ENCODE results near the gene IKZF1.

Gene IKZF1

GRCh38 chr7:50357426-50357825 is 52.9 kb downstream of the IKZF1 start:
- FAIRE-seq (no peak), DNase-seq (ENCODE audit: insufficient read length, low spot score) (no peak)
- no peak for TF ChIP-seq CTCF (IDR thresholded peaks at IDR 0.05; ENCODE audit: insufficient read depth, missing control alignments)

- DNase-seq (ENCODE audit: insufficient read length, low spot score) (no peak), FAIRE-seq (no peak)
- TF ChIP-seq CTCF (IDR thresholded peaks at IDR 0.05; ENCODE audit: insufficient read depth, missing control alignments), result no peak
These were observed 53.7 kb downstream of the IKZF1 start for GRCh38 chr7:50358041-50358705.

- FAIRE-seq (no peak), DNase-seq (ENCODE audit: insufficient read length, low spot score) (no peak)
- no peak for TF ChIP-seq CTCF (IDR thresholded peaks at IDR 0.05; ENCODE audit: insufficient read depth, missing control alignments)
These were observed 54.3 kb downstream of the IKZF1 start for GRCh38 chr7:50358779-50359178.

- no peak for FAIRE-seq
- no peak for TF ChIP-seq CTCF (IDR thresholded peaks at IDR 0.05; ENCODE audit: insufficient read depth, missing control alignments)
- no peak for DNase-seq (ENCODE audit: insufficient read length, low spot score)
These were observed 54.9 kb downstream of the IKZF1 start for GRCh38 chr7:50359258-50359994.

GRCh38 chr7:50359995-50360925 is 55.7 kb downstream of the IKZF1 start:
- no peak for FAIRE-seq

GRCh38 chr7:50362142-50362541 is 57.6 kb downstream of the IKZF1 start:
- DNase-seq (ENCODE audit: insufficient read length, low spot score) (no peak), FAIRE-seq (no peak)
- no peak for TF ChIP-seq CTCF (IDR thresholded peaks at IDR 0.05; ENCODE audit: insufficient read depth, missing control alignments)

More at GRCh38 chr7:50359995-50360925, 55.7 kb downstream of the IKZF1 start:
- no peak for DNase-seq (ENCODE audit: insufficient read length, low spot score)
- TF ChIP-seq CTCF (IDR thresholded peaks at IDR 0.05; ENCODE audit: insufficient read depth, missing control alignments), result no peak

All from D721Med (cell line).